GM23338 (cell line): Measurements from ENCODE around the gene FMR1.

Experiments
- CREB1 ChIP-seq: fragments of 250-450 bp; sonication (Bioruptor Pico); IDR thresholded peaks from 2 replicates; pipeline ENCODE4 v1.5.0; 2020; ENCODE audit warnings: low read depth, mild to moderate bottlenecking, moderate library complexity
- EZH2 ChIP-seq: fragments of 200-600 bp; sonication (generic); IDR thresholded peaks from one replicate; pipeline ENCODE4 v1.8.0; 2017; ENCODE audit warnings: antibody characterized with exemption, mild to moderate bottlenecking, low read depth; ENCODE audit not compliant: unreplicated experiment
- EZH2phosphoT487 ChIP-seq: fragments of 200-600 bp; sonication (generic); IDR thresholded peaks from one replicate; pipeline ENCODE4 v1.8.1; 2018; ENCODE audit warnings: antibody characterized with exemption; ENCODE audit not compliant: unreplicated experiment
- JUNB ChIP-seq: IDR thresholded peaks from one replicate; pipeline ENCODE4 v1.6.1; 2016; ENCODE audit warnings: antibody characterized with exemption; ENCODE audit not compliant: unreplicated experiment
- NANOG ChIP-seq: IDR thresholded peaks from 2 replicates; pipeline ENCODE4 v1.6.1; 2016; ENCODE audit warnings: antibody characterized with exemption, borderline replicate concordance
- POLR2AphosphoS5 ChIP-seq: IDR thresholded peaks from 2 replicates; pipeline ENCODE4 v1.6.1; 2016; ENCODE audit warnings: antibody characterized with exemption, low read depth
- REST ChIP-seq: IDR thresholded peaks from one replicate; pipeline ENCODE4 v1.6.1; 2018; ENCODE audit warnings: antibody characterized with exemption; ENCODE audit not compliant: unreplicated experiment
- STAT1 ChIP-seq: IDR thresholded peaks from one replicate; pipeline ENCODE4 v1.6.1; 2016; ENCODE audit warnings: antibody characterized with exemption; ENCODE audit not compliant: unreplicated experiment
- ZNF114 ChIP-seq: fragments of 250-450 bp; sonication (Bioruptor Pico); IDR thresholded peaks from 2 replicates; pipeline ENCODE4 v1.5.0; 2020; ENCODE audit warnings: mild to moderate bottlenecking, moderate library complexity
- ZNF331 ChIP-seq: fragments of 250-450 bp; sonication (Bioruptor Pico); IDR thresholded peaks from 2 replicates; pipeline ENCODE4 v1.5.0; 2020; ENCODE audit warnings: low read depth, mild to moderate bottlenecking, moderate library complexity
- TF ChIP-seq, protein P1 (sequence below), 2 experiments: fragments of 200-600 bp in 1 of 2; sonication (generic) in 1 of 2; conservative IDR thresholded peaks; 2 replicates each; pipeline versions ENCODE4 v1.5.1 to v1.6.1; 2016 to 2017; ENCODE audit warnings: antibody characterized with exemption in 2 of 2, low read depth in 2 of 2, mild to moderate bottlenecking in 2 of 2, moderate library complexity in 1 of 2
- TF ChIP-seq, protein P2 (sequence below): IDR thresholded peaks from 2 replicates; pipeline ENCODE4 v1.6.1; 2016; ENCODE audit warnings: antibody characterized with exemption
- TF ChIP-seq, protein P3 (sequence below): fragments of 250-450 bp; sonication (Bioruptor Pico); IDR thresholded peaks from 2 replicates; pipeline ENCODE4 v1.5.0; 2020; ENCODE audit warnings: mild to moderate bottlenecking, moderate library complexity

DNA sequence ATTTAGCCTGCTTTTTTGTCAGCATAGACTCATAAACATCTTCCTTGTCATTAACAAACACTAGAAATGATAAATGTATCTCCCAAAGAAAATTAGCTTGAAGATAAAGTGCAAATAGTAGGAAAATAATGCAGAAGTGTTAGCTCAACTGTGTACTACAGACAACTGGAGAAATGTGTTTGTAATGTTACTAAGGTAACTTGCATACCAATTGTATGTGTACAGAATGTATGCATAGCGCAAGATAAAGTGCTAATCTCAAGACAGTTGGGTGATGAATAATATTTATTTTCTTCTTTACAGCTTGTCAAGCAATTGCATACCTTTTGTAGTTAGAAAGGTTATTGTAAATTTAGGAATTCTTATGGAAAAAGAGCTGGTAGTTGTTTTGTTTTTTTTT lies 22.1 kb downstream of the FMR1 start:
- TF ChIP-seq, protein P1, sequence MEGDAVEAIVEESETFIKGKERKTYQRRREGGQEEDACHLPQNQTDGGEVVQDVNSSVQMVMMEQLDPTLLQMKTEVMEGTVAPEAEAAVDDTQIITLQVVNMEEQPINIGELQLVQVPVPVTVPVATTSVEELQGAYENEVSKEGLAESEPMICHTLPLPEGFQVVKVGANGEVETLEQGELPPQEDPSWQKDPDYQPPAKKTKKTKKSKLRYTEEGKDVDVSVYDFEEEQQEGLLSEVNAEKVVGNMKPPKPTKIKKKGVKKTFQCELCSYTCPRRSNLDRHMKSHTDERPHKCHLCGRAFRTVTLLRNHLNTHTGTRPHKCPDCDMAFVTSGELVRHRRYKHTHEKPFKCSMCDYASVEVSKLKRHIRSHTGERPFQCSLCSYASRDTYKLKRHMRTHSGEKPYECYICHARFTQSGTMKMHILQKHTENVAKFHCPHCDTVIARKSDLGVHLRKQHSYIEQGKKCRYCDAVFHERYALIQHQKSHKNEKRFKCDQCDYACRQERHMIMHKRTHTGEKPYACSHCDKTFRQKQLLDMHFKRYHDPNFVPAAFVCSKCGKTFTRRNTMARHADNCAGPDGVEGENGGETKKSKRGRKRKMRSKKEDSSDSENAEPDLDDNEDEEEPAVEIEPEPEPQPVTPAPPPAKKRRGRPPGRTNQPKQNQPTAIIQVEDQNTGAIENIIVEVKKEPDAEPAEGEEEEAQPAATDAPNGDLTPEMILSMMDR (conservative IDR thresholded peaks at IDR 0.05; ENCODE audit: low read depth in 2 of 2), result no peak
- TF ChIP-seq CREB1 (no peak), EZH2 (no peak), EZH2phosphoT487 (no peak), POLR2AphosphoS5 (no peak), REST (no peak), JUNB (no peak), STAT1 (no peak), ZNF114 (CRISPR knock-in tag) (no peak), NANOG (no peak), ZNF331 (no peak)
- TF ChIP-seq, protein P2, sequence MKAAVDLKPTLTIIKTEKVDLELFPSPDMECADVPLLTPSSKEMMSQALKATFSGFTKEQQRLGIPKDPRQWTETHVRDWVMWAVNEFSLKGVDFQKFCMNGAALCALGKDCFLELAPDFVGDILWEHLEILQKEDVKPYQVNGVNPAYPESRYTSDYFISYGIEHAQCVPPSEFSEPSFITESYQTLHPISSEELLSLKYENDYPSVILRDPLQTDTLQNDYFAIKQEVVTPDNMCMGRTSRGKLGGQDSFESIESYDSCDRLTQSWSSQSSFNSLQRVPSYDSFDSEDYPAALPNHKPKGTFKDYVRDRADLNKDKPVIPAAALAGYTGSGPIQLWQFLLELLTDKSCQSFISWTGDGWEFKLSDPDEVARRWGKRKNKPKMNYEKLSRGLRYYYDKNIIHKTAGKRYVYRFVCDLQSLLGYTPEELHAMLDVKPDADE, result no peak
- TF ChIP-seq, protein P3, sequence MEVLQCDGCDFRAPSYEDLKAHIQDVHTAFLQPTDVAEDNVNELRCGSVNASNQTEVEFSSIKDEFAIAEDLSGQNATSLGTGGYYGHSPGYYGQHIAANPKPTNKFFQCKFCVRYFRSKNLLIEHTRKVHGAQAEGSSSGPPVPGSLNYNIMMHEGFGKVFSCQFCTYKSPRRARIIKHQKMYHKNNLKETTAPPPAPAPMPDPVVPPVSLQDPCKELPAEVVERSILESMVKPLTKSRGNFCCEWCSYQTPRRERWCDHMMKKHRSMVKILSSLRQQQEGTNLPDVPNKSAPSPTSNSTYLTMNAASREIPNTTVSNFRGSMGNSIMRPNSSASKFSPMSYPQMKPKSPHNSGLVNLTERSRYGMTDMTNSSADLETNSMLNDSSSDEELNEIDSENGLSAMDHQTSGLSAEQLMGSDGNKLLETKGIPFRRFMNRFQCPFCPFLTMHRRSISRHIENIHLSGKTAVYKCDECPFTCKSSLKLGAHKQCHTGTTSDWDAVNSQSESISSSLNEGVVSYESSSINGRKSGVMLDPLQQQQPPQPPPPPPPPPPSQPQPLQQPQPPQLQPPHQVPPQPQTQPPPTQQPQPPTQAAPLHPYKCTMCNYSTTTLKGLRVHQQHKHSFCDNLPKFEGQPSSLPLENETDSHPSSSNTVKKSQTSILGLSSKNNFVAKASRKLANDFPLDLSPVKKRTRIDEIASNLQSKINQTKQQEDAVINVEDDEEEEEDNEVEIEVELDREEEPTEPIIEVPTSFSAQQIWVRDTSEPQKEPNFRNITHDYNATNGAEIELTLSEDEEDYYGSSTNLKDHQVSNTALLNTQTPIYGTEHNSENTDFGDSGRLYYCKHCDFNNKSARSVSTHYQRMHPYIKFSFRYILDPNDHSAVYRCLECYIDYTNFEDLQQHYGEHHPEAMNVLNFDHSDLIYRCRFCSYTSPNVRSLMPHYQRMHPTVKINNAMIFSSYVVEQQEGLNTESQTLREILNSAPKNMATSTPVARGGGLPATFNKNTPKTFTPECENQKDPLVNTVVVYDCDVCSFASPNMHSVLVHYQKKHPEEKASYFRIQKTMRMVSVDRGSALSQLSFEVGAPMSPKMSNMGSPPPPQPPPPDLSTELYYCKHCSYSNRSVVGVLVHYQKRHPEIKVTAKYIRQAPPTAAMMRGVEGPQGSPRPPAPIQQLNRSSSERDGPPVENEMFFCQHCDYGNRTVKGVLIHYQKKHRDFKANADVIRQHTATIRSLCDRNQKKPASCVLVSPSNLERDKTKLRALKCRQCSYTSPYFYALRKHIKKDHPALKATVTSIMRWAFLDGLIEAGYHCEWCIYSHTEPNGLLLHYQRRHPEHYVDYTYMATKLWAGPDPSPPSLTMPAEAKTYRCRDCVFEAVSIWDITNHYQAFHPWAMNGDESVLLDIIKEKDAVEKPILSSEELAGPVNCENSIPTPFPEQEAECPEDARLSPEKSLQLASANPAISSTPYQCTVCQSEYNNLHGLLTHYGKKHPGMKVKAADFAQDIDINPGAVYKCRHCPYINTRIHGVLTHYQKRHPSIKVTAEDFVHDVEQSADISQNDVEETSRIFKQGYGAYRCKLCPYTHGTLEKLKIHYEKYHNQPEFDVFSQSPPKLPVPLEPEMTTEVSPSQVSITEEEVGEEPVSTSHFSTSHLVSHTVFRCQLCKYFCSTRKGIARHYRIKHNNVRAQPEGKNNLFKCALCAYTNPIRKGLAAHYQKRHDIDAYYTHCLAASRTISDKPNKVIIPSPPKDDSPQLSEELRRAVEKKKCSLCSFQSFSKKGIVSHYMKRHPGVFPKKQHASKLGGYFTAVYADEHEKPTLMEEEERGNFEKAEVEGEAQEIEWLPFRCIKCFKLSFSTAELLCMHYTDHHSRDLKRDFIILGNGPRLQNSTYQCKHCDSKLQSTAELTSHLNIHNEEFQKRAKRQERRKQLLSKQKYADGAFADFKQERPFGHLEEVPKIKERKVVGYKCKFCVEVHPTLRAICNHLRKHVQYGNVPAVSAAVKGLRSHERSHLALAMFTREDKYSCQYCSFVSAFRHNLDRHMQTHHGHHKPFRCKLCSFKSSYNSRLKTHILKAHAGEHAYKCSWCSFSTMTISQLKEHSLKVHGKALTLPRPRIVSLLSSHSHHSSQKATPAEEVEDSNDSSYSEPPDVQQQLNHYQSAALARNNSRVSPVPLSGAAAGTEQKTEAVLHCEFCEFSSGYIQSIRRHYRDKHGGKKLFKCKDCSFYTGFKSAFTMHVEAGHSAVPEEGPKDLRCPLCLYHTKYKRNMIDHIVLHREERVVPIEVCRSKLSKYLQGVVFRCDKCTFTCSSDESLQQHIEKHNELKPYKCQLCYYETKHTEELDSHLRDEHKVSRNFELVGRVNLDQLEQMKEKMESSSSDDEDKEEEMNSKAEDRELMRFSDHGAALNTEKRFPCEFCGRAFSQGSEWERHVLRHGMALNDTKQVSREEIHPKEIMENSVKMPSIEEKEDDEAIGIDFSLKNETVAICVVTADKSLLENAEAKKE (CRISPR knock-in tag), result no peak
